Liver (tissue), 2 donors: ENCODE measurements around the gene NUP153.
"Not testable (repeated sequence)": the region's sequence is repeated elsewhere in the genome, so short reads cannot be mapped to it uniquely, and the experiment has no call there.

Experiments used
- RAD21 ChIP-seq, 2 donors: IDR thresholded peaks; 2 replicates each; pipeline ENCODE4 v1.6.1; 2016; ENCODE audit warnings: antibody characterized with exemption in 2 of 2, mild to moderate bottlenecking in 2 of 2
- TAF1 ChIP-seq: conservative IDR thresholded peaks from 2 replicates; pipeline ENCODE4 v1.6.1; 2016; ENCODE audit warnings: antibody characterized with exemption, mild to moderate bottlenecking
- donor health status: healthy.

GRCh38 chr6:17708035-17708434 lies 1.3 kb upstream of the NUP153 start:
- TF ChIP-seq RAD21 (IDR thresholded peaks at IDR 0.05); TAF1: not testable (repeated sequence)
